Erythroblast (primary cell): Measurements from ENCODE around the gene HIGD2A.

Experiments
- GATA1 ChIP-seq: IDR thresholded peaks from 2 replicates; pipeline ENCODE4 v1.6.1; 2011; ENCODE audit warnings: low read depth, mild to moderate bottlenecking, control low read depth, low read length, moderate library complexity
- POLR2A ChIP-seq: IDR thresholded peaks from 2 replicates; pipeline ENCODE4 v1.6.1; 2011; ENCODE audit warnings: mild to moderate bottlenecking, low read length

DNA sequence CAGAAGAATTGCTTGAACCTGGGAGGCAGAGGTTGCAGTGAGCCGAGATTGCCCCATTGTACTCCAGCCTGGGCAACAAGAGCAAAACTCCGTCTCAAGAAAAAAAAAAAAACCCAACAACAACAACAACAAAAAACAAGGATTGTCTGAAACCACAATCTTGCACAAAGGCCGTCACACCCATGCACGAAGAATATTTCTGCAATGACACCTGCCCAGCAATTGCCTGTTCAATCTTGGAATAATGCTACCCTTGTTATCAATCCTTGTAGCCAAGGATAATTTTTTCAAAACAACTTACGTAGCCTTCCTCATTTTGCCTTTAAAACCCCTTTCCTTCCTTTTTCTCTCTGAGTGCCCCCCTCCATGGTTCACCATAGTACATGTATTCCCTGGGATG lies 31.5 kb downstream of the HIGD2A start:
- TF ChIP-seq POLR2A (no peak), GATA1 (no peak)
